Central memory CD8-positive, alpha-beta T cell (primary cell): ENCODE data around the gene ADGRA3.

Experiments
- ATAC-seq: fragments of 150-1000 bp; cut with Tn5 transposase; replicated peaks from 2 replicates; pipeline ENCODE4 v1.10.0; 2022; ENCODE audit warnings: mild to moderate bottlenecking, moderate FRiP score, moderate number of reproducible peaks; ENCODE audit not compliant: poor library complexity, severe bottlenecking; ENCODE audit errors: extremely low read depth
- DNase-seq, 2 donors: peaks; one replicate each; pipeline ENCODE4 v3.0.0; 2021; ENCODE audit warnings: low spot score in 2 of 2
- H3K27ac Mint-ChIP-seq: one replicate; pipeline ENCODE4 v1.8.0; 2022; ENCODE audit warnings: low read depth, mild to moderate bottlenecking, moderate library complexity, mixed read lengths
- H3K27me3 Mint-ChIP-seq: one replicate; pipeline ENCODE4 v1.8.0; 2022; ENCODE audit warnings: mixed read lengths
- H3K36me3 Mint-ChIP-seq: one replicate; pipeline ENCODE4 v1.8.0; 2022; ENCODE audit warnings: mild to moderate bottlenecking, moderate library complexity, mixed read lengths; ENCODE audit not compliant: insufficient read depth
- H3K4me1 Mint-ChIP-seq: one replicate; pipeline ENCODE4 v1.8.0; 2022; ENCODE audit warnings: mixed read lengths
- H3K4me3 Mint-ChIP-seq: one replicate; pipeline ENCODE4 v1.8.0; 2022; ENCODE audit warnings: mild to moderate bottlenecking, moderate library complexity, mixed read lengths
- H3K9me3 Mint-ChIP-seq: one replicate; pipeline ENCODE4 v1.8.0; 2022; ENCODE audit warnings: mixed read lengths

The ADGRA3 gene

DNA sequence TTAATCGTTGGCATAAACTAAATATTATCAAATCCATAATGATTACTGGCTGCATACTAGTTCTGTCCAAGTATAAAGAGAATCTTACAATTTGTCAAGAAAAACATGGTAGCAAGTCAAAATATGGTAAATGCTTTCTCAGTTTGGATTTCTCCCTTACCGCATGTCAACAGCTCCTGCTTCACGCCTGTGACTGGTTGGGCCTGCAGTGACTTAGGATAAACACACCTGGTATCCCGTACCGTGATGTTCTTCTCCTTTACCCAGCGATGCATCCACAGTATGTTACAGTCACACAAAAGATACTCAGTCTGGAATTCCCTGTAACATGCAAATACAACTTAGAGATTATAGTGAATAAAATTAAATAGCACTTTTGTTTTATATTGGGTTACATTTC is 71.1 kb downstream of the ADGRA3 start:
- H3K27me3 Mint-ChIP-seq = no peaks in the 10 kb centered on the region
- no peak overlapping the region for H3K4me3 Mint-ChIP-seq
- DNase-seq = no peak
- no peak for ATAC-seq
- H3K9me3 Mint-ChIP-seq = no peaks in the 10 kb centered on the region
- no peak overlapping the region for H3K27ac Mint-ChIP-seq
- H3K4me1 Mint-ChIP-seq = no peaks in the 10 kb centered on the region
- peaks cover 2% of the 10 kb centered on the region for H3K36me3 Mint-ChIP-seq

DNA sequence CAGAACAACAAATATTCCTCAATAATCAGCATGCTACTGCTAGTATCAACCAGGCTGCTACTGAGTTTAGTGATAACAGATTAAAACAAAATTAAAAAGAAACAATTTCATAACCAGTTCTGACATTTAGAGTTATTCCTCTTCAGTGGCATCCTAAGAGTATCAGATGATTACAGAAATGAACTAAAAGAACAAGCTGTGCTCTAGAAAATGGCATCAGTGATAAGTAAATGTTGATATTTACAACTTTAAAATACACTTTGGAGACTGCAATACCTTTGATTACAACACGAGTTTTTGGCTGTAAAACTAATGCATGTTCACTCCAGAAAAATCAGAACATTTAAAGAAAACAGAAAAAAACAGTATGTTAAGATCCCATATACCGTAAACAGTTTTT is 72.9 kb downstream of the ADGRA3 start:
- Mint-ChIP-seq H3K9me3 (peaks cover 6% of the 10 kb centered on the region), H3K4me1 (no peaks in the 10 kb centered on the region), H3K4me3 (no peak overlapping the region), H3K27me3 (no peaks in the 10 kb centered on the region), H3K27ac (no peak overlapping the region), H3K36me3 (no peaks in the 10 kb centered on the region)
- DNase-seq = no peak
- ATAC-seq = no peak

DNA sequence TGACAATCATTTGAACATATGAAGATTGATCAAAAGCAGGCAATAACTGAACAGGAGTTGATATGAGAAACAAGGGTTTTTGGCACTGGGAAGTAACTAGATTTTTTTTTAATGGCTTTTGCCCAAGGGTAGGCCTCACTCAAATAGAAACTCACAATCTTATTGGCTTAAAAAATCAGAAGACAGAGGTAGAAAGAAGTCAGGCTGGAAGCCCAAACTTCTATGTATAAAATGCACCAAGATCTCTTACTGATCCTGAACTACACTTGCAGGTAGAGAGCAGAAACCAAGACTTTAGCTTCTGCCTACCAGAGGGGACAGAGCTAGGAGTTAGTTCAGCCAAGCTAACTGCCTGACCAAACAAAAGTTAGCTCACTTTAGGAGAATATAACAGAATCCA is 74.9 kb downstream of the ADGRA3 start:
- no peaks in the 10 kb centered on the region for H3K27me3 Mint-ChIP-seq
- H3K27ac Mint-ChIP-seq = no peak overlapping the region
- ATAC-seq = no peak
- no peak for DNase-seq
- H3K36me3 Mint-ChIP-seq = no peaks in the 10 kb centered on the region
- no peak overlapping the region for H3K4me3 Mint-ChIP-seq
- peaks cover 6% of the 10 kb centered on the region for H3K9me3 Mint-ChIP-seq
- H3K4me1 Mint-ChIP-seq = no peaks in the 10 kb centered on the region

DNA sequence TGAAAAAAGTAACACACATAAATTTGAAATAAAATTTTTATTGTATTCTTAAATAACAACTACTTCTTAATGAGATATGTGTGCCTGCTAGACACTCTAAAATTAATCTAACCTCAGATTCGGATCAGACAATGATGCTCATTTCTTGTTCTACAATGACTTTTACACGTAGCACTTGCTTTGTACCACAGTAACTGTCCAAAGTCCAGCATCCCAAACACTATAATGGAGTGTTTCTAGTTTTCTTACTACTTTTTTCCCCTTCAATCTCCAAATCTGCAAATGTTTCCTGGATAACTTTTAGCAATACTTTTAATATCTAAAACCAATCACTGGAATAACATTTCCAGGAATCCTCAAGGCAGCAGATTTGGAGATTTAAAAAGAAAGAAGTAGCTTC is 75.9 kb downstream of the ADGRA3 start:
- H3K4me3 Mint-ChIP-seq = no peak overlapping the region
- no peaks in the 10 kb centered on the region for H3K27me3 Mint-ChIP-seq
- no peaks in the 10 kb centered on the region for H3K36me3 Mint-ChIP-seq
- no peak overlapping the region for H3K27ac Mint-ChIP-seq
- peaks cover 6% of the 10 kb centered on the region for H3K9me3 Mint-ChIP-seq
- H3K4me1 Mint-ChIP-seq = no peaks in the 10 kb centered on the region
- ATAC-seq (no peak), DNase-seq (no peak)

DNA sequence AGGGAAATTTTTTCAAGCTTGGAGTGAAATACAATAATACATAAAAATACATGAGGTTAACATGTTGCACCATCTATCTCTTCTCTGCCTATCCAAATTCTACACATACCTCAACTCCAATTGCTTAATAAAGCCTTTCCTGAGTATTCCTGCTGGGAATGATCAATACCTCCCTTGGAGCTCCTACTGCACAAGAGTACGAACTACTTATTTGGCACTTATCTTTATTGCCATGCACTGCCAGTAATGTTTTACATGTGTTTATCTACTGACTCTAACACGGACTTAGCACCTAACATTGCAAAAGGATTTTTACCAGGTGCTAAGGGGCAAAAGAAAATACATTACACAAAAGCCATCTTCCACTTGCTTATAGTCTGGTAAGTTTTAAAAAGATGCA is 80.2 kb downstream of the ADGRA3 start:
- Mint-ChIP-seq H3K9me3 (peaks cover 10% of the 10 kb centered on the region), H3K27ac (no peak overlapping the region), H3K27me3 (no peaks in the 10 kb centered on the region), H3K4me3 (no peak overlapping the region), H3K4me1 (no peaks in the 10 kb centered on the region), H3K36me3 (no peaks in the 10 kb centered on the region)
- DNase-seq = no peak
- ATAC-seq = no peak

DNA sequence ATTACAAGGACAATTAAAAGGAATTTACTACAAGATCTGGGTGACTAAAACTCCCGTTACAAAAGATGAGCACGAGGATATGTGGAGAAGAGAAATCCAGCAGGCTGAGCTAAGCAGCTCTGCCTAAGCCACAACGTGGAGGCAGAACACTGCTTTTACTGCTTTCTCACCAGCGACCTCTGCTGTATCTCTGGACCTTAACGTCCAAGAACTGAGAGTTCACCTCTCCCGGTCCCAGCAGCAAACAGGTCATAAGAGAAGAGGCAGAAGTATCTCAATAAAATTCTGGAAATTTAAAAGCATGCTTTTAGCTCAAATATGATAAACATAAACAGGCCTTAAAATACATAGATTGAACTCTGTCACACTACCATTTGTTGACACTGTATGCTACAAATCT is 81.0 kb downstream of the ADGRA3 start:
- ATAC-seq = no peak
- peaks cover 10% of the 10 kb centered on the region for H3K9me3 Mint-ChIP-seq
- no peaks in the 10 kb centered on the region for H3K4me1 Mint-ChIP-seq
- no peaks in the 10 kb centered on the region for H3K27me3 Mint-ChIP-seq
- H3K36me3 Mint-ChIP-seq = no peaks in the 10 kb centered on the region
- DNase-seq = no peak
- no peak overlapping the region for H3K4me3 Mint-ChIP-seq
- H3K27ac Mint-ChIP-seq = no peak overlapping the region

DNA sequence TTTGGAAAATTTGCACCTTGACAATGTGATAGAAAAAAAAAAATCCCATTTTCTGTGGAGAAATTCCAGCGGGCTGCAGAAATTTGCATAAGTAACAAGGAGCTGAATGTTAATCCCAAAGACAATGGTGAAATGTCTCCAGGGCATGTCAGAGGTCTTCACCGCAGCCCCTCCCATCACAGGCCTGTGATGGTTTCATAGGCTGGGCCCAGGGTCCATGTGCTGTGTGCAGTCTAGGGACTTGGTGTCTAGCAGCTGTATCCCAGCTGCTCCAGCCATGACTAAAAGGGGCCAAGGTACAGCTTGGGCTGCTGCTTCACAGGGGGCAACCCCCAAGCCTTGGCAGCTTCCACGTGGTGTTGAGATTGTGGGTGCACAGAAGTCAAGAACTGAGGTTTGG is 85.2 kb downstream of the ADGRA3 start:
- H3K4me3 Mint-ChIP-seq = no peak overlapping the region
- H3K4me1 Mint-ChIP-seq = no peaks in the 10 kb centered on the region
- no peak for DNase-seq
- no peak for ATAC-seq
- H3K36me3 Mint-ChIP-seq = no peaks in the 10 kb centered on the region
- H3K27ac Mint-ChIP-seq = no peak overlapping the region
- peaks cover 5% of the 10 kb centered on the region for H3K9me3 Mint-ChIP-seq
- no peaks in the 10 kb centered on the region for H3K27me3 Mint-ChIP-seq

DNA sequence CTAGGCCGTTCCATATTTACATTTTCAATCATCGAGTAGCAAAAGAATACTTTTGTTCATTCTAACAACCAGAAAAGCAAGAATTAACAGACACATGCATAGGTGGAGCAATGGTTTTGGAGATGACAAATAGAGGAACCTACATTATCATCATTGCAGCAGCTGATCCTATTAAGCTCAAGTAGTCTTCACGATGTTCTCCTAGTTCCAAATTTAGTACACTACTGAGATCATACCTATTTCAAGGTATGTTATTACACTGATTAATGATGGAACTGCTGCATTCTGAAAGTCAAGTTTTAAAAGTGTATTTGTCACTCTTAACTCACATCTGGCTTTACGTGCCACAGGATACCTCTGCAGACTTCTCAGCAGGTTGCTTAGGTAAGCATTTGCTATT is 87.4 kb downstream of the ADGRA3 start:
- no peaks in the 10 kb centered on the region for H3K27me3 Mint-ChIP-seq
- H3K27ac Mint-ChIP-seq = no peak overlapping the region
- H3K4me3 Mint-ChIP-seq = no peak overlapping the region
- ATAC-seq (no peak), DNase-seq (no peak)
- no peaks in the 10 kb centered on the region for H3K36me3 Mint-ChIP-seq
- peaks cover 5% of the 10 kb centered on the region for H3K9me3 Mint-ChIP-seq
- H3K4me1 Mint-ChIP-seq = no peaks in the 10 kb centered on the region

DNA sequence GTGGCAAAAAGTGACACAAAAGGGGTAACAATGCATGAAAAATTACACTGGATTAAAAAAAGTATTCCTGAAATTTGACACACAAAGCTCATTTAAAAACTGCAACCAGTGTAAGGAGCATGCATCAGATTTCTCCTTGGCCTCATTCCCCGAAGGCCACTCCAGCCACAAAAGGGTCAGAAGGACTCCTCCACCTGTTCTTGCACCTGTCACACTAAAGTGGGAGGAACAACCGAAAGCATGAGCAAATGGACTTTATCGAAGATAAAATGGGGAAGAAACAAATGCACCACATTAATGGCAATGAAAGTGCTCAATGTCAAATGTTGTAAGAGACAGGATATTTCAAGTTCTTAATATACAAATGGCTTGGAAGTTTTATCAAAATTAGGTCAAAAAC is 88.2 kb downstream of the ADGRA3 start:
- Mint-ChIP-seq H3K36me3 (no peaks in the 10 kb centered on the region), H3K27ac (no peak overlapping the region), H3K4me3 (no peak overlapping the region), H3K9me3 (peaks cover 5% of the 10 kb centered on the region), H3K4me1 (no peaks in the 10 kb centered on the region), H3K27me3 (no peaks in the 10 kb centered on the region)
- ATAC-seq (no peak), DNase-seq (no peak)

DNA sequence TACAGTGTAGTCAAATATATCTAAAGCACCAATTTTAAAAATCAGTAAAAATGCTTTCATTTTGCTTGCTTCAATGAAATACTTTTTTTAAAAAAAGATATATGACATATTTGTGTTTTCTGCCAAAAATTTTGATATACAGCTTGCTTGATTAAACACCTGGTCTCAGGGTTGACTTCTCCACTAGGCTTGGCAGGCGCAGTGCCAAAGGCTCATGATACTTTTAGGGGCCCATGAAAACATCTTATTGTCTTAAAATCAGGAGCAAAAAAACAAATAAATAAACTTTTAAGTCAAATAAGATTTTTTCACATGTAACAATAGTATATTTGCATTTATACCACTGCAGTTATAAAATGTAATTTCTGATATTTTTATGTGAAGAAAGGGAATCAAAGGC is 95.6 kb downstream of the ADGRA3 start:
- no peaks in the 10 kb centered on the region for H3K36me3 Mint-ChIP-seq
- no peaks in the 10 kb centered on the region for H3K9me3 Mint-ChIP-seq
- H3K27ac Mint-ChIP-seq = no peak overlapping the region
- H3K27me3 Mint-ChIP-seq = no peaks in the 10 kb centered on the region
- no peak for DNase-seq
- no peak for ATAC-seq
- H3K4me3 Mint-ChIP-seq = no peak overlapping the region
- no peaks in the 10 kb centered on the region for H3K4me1 Mint-ChIP-seq

DNA sequence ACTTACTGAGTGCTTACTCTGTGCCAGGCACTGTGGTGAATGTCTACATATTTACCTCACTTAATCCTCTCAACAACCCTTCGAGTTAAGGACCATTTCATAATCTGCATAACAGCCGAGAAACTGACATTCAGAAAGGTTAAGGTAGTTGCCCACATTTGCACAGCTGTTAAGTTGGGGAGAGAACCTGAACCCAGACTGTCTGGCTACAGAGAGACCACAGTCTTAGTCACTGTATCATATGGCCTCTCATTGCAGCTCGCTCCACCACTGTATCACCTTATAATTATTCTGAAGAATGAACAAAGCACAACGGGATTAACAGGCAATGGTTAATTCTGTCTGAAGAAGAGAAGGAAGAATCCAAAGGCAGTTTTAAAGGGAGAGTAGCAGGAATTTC is 98.5 kb downstream of the ADGRA3 start:
- Mint-ChIP-seq H3K27ac (no peak overlapping the region), H3K4me3 (no peak overlapping the region), H3K36me3 (peaks cover 2% of the 10 kb centered on the region), H3K27me3 (no peaks in the 10 kb centered on the region), H3K9me3 (no peaks in the 10 kb centered on the region), H3K4me1 (no peaks in the 10 kb centered on the region)
- no peak for DNase-seq
- no peak for ATAC-seq

DNA sequence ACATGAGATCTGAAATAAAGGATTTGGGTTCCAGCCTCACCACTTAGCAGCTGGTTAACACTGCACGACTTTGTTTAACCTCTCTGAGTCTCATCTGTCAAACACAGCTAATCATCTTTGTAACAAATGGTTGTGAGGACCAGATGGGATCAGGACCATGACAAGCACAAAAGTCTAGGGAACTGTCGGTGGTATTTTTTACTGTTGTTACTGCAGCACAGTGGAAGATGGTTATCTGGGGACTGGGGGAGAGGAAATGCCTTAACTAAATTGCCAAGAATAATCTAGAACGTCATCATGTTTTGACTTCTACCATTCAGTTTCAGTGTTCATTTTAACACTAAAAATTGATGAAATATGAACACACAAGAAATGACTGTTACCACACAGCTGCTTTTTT is 99.5 kb downstream of the ADGRA3 start:
- Mint-ChIP-seq H3K4me3 (no peak overlapping the region), H3K27me3 (no peaks in the 10 kb centered on the region), H3K9me3 (no peaks in the 10 kb centered on the region), H3K27ac (no peak overlapping the region), H3K4me1 (no peaks in the 10 kb centered on the region), H3K36me3 (peaks cover 2% of the 10 kb centered on the region)
- ATAC-seq = no peak
- DNase-seq = no peak

DNA sequence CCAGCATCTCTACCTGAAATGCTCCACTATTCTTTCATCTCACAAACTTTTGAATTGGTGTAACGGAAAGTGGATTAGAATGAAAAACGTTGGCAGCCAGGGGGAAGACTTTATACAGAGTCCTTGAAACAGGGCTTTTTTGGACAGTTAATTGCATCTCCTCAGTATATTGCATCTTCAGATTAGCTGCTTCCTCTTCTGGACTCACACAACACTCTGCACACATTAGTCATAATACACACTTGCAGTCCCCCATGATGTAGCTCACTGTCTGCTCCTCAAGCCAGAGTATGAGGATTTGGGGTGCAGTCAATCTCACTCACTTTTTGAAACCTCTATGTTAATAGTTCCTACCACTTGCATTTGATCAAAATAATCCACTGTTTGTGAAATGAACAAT is 101.0 kb downstream of the ADGRA3 start:
- H3K4me1 Mint-ChIP-seq = no peaks in the 10 kb centered on the region
- no peaks in the 10 kb centered on the region for H3K9me3 Mint-ChIP-seq

DNA sequence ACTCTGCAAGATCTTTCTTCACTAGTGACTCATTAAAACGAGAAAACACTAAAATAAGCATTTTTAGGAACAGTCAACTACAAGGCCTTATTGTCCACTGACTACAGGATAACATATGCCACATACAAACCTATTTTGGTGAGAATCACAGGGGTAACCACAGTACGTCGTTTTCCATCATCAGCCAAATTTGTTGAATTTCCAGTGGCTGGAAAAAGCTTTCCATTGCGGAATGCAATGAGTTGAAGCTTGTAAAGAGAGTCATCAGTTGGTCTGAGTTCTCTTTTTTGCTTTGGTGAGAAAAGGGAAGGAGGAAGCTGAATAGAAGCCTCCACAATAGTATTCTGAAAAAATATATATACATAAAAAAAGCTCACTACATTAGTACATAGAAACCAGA is 102.4 kb downstream of the ADGRA3 start:
- H3K36me3 Mint-ChIP-seq = peaks cover 2% of the 10 kb centered on the region
- no peaks in the 10 kb centered on the region for H3K4me1 Mint-ChIP-seq
- DNase-seq (no peak), ATAC-seq (no peak)
- no peak overlapping the region for H3K27ac Mint-ChIP-seq
- H3K4me3 Mint-ChIP-seq = no peak overlapping the region
- no peaks in the 10 kb centered on the region for H3K9me3 Mint-ChIP-seq
- no peaks in the 10 kb centered on the region for H3K27me3 Mint-ChIP-seq

More for the DNA sequence above, 101.0 kb downstream of the ADGRA3 start:
- DNase-seq = no peak
- Mint-ChIP-seq H3K27ac (no peak overlapping the region), H3K27me3 (no peaks in the 10 kb centered on the region), H3K4me3 (no peak overlapping the region), H3K36me3 (peaks cover 2% of the 10 kb centered on the region)
- no peak for ATAC-seq
